ENCODE data around the gene LOXL1.
A peak's percentile ranks its signal among the peaks of the same experiment; 100 is the strongest.
"Not testable (repeated sequence)": the region's sequence is repeated elsewhere in the genome, so short reads cannot be mapped to it uniquely, and the experiment has no call there.

Gene LOXL1

DNA sequence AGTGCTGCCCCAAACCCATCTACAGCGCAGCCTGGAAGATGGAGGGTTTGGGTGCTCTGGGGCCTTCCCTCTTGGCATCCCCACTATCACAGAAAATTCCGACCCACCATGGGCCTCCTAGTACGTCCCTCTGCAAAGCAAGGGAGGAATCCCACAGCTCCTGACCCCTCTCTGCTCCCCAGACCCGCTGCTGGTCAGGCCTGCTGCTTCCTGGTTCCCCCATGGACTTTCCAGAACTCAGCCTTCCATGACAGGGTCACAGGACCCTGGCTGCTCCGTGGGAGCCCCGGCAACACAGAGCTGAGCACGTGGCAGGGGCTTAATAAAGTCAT is 3.1 kb upstream of the LOXL1 start:
- DNase-seq, result no peak

DNA sequence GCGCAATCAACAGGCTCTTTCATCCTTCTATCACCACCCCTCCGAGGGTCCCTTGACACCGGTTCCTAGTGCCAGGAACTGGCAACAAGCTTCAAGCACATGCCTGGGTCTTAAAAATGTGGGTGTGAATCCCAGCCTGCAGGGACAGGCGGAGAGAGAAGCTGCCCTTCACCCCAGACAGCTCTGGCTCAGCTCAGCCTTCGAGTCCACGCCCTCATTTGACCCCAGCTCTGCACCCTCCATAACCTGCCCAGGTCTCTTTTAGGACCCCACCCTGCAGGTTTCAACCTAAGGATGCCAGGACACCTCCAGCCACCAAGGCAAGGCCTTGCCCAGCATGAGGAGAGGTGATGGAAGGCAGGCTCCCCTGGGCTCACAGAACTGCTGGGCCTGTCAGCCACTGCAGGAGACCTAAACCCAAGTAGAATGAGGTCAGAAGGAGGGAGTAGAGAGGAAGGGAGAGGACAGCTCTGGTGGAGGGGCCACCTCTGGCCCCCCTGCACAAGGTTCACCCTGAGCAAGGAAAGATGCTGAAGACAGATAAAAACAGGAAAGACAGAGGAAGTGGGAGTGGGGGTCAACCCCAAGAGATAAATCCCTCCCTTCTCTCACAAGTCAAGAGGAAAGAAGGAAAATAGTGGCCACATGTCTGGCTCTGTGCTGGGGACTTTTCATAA is 2.6 kb upstream of the LOXL1 start:
- DNase-seq, result peak; percentile 55

DNA sequence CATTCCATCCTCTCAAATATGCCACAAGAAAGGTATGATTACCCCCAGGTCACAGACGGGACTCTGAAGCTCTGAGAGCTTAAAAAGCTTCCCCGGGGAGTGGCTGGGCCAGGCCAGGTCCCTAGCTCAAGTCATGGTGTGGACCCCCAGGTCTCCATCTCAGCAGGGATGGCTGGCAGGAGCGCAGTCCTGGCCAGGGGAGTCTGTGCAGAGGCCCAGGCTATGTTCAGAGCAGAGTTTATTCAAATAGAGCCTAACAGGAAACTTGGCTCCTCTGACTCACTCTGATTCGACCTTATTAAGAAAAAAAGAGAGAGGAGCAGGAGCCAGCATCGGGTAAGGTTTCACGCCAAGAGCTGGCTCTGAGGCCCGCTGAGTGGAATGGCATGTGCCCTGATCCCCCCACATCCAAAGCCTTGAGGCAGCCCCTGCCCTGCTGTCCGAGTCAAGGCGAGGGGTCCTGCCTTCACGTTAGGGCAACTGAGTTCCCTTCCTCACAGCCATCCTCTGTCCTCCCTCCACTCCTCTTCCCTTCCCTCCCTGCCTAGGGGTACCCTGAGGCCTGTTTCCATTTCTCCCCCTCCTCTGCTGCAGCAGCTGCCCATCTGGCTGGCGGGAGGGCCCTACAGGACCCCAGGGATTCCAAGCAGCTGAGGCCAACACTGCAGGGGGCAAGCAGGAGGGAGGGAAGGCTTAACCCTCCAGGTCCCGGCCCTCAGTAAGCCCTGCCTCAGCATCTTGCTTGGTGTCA is 1.9 kb upstream of the LOXL1 start:
- DNase-seq, result peak; percentile 87

GRCh38 chr15:73925848-73926218 is 429 bp upstream of the LOXL1 start:
- DNase-seq, result no peak

DNA sequence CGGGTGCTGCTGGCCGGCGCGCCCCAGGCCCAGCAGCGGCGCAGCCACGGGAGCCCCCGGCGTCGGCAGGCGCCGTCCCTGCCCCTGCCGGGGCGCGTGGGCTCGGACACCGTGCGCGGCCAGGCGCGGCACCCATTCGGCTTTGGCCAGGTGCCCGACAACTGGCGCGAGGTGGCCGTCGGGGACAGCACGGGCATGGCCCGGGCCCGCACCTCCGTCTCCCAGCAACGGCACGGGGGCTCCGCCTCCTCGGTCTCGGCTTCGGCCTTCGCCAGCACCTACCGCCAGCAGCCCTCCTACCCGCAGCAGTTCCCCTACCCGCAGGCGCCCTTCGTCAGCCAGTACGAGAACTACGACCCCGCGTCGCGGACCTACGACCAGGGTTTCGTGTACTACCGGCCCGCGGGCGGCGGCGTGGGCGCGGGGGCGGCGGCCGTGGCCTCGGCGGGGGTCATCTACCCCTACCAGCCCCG is 777 bp downstream of the LOXL1 start:
- DNase-seq, result peak; percentile 83

- peak; percentile 82 for DNase-seq
These were observed 1.4 kb downstream of the LOXL1 start for GRCh38 chr15:73927476-73928240.

DNA sequence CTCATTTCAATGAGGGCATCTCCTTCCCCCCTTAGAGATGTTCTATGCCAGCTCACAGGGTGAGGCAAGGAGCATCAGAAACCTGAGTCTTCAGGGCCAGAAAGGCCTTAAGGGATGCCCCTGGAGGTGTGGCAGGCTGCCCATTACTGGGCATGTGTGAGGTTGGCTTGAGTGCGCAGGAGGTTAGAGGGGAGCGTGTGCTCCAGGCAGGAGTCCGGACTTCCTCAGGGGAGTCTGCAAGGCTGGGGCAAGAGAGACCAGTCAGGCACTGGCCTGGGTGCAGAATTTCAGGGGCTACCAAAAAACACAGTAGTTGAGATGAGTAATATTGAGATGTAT is 1.9 kb downstream of the LOXL1 start:
- DNase-seq, result no peak

DNA sequence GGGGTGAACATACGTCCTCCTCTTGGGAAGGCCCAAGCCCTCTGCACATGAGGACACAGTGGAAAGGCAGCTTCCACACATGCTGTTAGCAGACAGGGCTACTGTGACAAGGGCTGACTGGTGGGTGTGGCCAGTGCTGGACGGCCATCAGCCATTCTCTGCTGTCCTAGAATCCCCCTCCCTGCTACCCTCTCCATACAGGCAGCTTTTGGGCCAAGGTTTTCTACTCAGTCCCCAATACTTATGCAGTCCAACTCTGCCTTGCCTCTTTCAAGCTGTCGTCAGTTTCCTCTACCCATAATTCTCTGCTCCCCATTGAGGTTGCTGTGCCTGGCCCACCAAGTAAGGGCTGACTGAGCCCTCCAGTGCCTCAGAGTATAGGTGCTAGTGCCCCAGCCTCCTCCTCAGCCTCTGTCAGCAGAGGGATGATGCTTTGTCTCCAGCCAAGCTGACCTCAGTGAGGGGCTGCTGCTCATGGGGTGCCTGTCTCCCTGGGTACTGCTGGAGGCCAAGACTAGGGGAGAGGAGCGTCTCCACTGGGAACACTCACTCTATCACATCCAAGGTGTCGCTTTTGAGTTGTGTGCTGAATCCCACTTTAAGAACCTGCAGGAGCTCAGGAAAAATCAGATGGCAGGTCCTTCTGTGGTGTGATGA is 2.8 kb downstream of the LOXL1 start:
- peak; percentile 68 for DNase-seq

- DNase-seq, result no peak
These were observed 4.1 kb downstream of the LOXL1 start for GRCh38 chr15:73930371-73930770.

DNA sequence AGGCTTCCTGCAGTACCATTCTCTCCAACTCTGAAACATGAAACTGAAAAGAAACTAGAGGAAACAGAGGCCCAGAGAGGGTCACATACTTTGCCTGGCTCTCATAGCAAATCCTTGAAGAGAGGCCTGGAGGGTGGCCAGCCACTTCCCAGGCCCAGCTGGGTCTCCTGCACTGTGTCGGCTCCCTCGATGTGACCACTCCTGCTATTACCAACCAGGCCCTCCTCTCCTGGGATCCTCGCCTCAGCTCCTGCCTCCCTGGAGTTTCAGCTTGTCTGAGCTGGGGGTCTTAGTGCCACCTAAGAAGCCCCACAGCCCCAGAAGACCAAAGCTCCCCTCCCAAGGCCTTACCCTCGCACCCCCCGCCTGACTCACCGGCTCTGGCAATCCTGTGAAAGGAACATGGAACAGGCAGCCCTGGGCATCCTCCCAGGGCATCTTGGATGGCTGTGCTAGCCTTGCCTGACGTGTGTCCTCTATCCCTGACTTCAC is 4.6 kb downstream of the LOXL1 start:
- DNase-seq, result no peak

GRCh38 chr15:73931441-73931840 is 5.2 kb downstream of the LOXL1 start:
- DNase-seq, result no peak

DNA sequence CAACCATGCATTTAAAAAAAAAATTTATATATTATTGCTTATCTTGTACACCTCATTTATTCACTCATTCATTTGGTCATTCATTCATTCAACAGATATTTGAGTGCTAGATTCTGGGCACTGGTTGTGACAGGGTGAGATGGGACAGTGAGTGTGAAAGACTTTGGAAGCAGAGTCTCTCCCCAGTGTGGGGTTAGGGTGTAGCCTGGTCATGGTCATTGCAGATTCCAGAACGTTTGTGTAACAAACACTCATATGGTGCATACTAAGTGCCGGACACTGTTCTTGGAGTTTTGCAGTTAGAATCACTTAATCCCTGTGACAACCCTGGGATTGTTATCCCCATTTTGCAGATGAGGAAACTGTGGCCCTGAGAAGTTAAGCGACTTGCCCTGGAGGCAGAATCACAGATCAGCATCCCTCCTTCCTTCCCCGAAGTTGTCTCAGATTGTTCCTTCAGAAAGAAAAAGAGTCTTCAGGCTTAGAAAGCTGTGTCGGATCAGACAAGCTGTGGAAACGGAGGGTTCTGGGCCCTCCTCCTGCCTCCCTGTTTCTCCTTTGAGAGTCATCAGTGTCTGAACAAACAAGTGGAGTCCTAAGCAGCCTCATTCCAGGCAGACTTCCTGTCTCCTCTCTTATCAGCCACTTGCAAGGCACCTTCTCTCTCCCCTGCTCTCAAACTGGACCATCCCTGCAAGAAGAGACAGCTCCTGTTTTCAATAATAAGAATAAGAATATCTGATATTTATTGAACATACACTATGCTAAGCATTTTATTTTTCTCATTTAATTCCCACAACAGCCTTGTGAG is 6.3 kb downstream of the LOXL1 start:
- DNase-seq, result no peak

- DNase-seq, result no peak
These were observed 8.0 kb downstream of the LOXL1 start for GRCh38 chr15:73934281-73934680.

DNA sequence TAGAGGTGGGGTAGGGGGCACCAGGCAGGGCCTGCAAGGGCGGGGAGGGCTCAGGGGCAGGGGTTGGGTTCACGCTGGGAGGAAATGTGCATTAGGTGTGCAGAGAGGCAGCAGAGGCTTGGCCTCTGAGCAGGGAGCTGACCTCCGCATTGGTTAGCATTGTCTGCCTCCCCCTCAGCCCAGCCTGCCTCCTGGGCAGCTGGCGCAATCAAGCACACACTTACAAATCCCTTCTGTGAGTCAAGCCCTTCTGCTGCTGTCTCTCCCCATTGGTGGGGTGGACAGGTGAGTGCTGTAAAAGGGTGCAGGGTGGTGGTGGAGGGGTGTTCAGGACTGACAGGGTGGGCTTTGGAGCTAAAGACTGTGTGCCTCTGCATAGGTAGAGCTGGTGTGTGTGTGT is 9.3 kb downstream of the LOXL1 start:
- DNase-seq, result peak; percentile 78

DNA sequence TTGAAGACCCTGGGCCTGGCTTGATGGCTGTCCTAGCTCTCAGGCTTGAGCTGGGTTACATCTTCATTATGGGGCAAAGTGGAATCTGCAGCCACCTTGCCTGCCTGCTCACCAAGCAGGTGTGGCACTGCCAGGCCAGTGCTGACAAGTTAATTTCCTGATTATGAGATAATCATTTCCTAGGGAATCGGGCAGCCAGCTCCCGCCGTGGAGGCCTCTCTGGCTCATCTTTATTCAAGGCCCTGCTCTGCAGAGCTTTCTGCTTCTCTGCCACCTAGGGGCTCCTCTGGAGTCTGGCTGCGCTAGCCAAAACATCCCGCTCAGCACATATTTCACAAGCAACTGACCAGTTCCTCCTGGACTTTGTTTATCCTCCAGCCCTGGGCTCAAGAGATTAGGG is 9.9 kb downstream of the LOXL1 start:
- peak; percentile 56 for DNase-seq

DNA sequence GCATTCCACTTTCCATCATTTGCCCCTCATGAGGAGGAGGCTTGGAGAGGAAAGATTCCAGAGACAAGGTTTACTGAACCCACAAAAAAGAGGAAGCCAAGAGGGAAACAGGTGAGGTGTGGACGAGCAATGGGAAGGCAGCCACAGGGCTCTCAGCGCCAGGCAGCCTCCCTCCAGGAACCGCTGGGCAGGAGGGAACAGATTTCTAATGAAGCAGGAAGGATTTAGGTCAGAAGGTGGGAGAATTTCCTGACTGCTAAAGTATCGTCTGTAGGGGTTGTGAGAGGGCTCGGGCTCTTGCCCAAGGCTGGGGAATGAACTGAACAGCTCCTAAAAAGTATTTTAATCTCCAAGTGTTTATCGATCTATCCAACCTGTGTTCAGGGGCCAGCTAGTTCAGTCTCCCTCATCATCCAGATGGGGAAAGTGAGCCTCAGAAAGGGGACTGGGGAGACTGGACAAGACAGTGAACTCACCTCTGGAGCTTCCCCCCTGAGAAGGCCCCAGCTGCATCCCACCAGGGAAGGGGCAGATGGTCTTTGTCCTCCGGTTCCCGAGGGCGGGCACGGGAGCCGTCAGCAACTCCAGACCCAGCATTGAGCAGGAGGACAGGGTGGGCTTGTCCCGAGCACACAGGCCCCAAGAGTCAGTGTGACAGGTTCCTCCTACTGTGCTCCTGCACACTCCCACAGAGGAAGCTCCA is 10.5 kb downstream of the LOXL1 start:
- peak; percentile 77 for DNase-seq

DNA sequence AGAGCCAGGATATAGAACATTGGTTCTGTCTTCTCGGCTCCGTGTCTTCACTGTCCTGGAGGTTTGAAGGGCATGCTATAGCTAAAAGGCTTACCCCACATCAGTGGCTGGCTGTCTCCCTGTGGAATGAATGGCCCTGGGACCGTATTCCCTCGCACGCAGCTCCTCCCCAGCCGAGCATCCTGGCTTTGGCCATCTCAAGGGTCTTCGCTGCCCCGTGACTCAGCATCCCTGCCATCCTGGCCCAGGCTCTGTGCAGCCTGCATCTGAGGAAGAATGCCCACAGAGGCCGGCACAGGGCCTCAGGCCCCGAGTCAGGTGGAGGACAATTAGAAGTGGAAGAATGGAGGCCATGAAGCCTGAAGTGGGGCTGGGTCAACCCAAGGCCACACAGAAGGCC is 11.0 kb downstream of the LOXL1 start:
- DNase-seq, result no peak

DNA sequence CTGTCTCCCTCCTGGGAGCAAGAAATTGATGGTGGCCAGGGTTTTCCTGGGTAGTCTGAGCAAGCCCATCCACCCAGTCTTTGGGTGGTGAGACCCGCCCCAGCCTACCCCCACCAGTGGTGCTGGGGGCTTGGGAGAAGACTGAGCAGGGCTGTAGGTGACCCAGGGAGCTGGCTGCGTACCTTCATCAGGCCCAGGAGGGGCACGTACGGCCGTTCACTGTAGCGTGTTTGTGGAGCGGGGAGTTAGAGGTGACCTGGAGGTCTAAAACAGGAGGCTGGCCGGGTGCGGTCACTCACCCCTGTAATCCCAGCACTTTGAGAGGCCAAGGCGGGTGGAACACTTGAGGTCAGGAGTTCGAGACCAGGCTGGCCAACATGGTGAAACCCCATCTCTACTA is 11.5 kb downstream of the LOXL1 start:
- DNase-seq, result no peak

GRCh38 chr15:73938516-73938915 is 12.3 kb downstream of the LOXL1 start:
- DNase-seq, result not testable (repeated sequence)

- no peak for DNase-seq
These were observed 12.9 kb downstream of the LOXL1 start for GRCh38 chr15:73939138-73939537.

GRCh38 chr15:73940061-73940981 is 14.1 kb downstream of the LOXL1 start:
- DNase-seq, result no peak

Measured in eye (tissue), 1 donor.